Activated naive CD8-positive, alpha-beta T cell treated with anti-CD3 and anti-CD28 coated beads, Interleukin-2, amount 50 U/mL, for 24 hours (primary cell): ENCODE results near the gene TBL2.

Experiments
- ATAC-seq: fragments of 150-1000 bp; cut with Tn5 transposase; one replicate; pipeline ENCODE4 v1.10.0; 2021
- DNase-seq: peaks from one replicate; pipeline ENCODE4 v3.0.0; 2021
- H3K27ac Mint-ChIP-seq: one replicate; pipeline ENCODE4 v1.8.0; 2021; ENCODE audit warnings: mild to moderate bottlenecking, mixed read lengths
- H3K27me3 Mint-ChIP-seq: one replicate; pipeline ENCODE4 v1.8.0; 2021; ENCODE audit warnings: mixed read lengths
- H3K36me3 Mint-ChIP-seq: one replicate; pipeline ENCODE4 v1.8.0; 2021; ENCODE audit warnings: low read depth, mixed read lengths
- H3K4me1 Mint-ChIP-seq: one replicate; pipeline ENCODE4 v1.8.0; 2021; ENCODE audit warnings: mixed read lengths
- H3K4me3 Mint-ChIP-seq: one replicate; pipeline ENCODE4 v1.8.0; 2021; ENCODE audit warnings: mild to moderate bottlenecking, moderate library complexity, mixed read lengths
- H3K9me3 Mint-ChIP-seq: one replicate; pipeline ENCODE4 v1.8.0; 2021; ENCODE audit warnings: mixed read lengths

The TBL2 gene

DNA sequence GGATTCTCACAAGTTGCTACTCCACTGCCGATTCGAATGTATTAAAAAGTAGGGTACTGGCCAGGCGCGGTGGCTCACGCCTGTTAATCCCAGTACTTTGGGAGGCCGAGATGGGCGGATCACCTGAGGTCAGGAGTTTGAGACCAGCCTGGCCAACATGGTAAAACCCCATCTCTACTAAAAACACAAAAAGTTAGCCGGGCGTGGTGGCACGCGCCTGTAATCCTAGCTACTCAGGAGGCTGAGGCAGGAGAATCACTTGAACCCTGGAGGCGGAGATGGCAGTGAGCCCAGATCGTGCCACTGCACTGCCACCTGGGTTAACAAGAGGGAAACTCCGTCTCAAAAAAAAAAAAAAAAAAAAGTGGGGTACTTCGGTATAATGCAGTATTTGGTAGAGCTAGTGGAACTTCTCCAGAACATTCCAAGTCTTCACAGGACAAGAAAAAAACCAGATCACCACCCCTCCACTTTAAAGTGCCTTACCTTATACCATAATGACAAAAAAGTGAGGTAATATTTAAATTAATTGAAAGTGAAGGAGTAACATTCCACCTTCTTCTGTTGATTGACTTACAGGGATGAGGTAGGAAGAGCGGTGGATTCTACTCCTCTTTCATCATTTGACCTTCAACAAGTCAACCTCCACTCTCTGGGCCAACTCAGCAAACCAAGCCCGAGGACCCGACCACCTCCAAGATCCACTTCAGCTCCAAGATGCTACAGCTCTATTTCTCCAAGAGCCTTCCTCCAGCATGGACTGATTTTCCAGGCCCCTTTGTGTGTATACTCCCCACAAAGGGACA is 58.3 kb downstream of the TBL2 start:
- DNase-seq (peak; percentile 18), ATAC-seq (no peak)
- Mint-ChIP-seq H3K36me3 (peaks cover 47% of the 10 kb centered on the region), H3K27me3 (no peaks in the 10 kb centered on the region), H3K27ac (peak overlapping the region; percentile 88), H3K9me3 (no peaks in the 10 kb centered on the region), H3K4me1 (peaks cover 57% of the 10 kb centered on the region), H3K4me3 (peak overlapping the region; percentile 90)

DNA sequence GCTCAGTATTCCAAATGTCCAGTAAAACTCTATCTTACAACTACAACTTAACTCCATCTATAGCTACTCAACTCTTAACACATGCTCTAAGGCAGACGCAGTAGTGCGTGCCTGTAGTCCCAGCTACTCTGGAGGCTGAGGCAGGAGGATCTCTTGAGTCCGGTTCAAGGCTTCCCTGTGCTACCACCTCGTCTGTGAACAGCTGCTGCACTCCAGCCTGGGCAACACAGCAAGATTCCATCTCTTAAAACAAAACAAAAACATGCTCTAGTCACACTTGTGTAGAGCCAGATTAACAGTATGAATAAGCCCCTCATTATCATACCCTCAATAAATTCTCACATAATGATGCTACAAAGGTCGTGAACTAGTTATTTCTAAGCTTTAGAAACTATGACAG is 59.9 kb downstream of the TBL2 start:
- no peak for DNase-seq
- Mint-ChIP-seq H3K36me3 (peaks cover 58% of the 10 kb centered on the region), H3K27me3 (no peaks in the 10 kb centered on the region), H3K9me3 (no peaks in the 10 kb centered on the region), H3K4me3 (peak overlapping the region; percentile 90), H3K27ac (peak overlapping the region; percentile 72), H3K4me1 (peaks cover 57% of the 10 kb centered on the region)
- no peak for ATAC-seq
